HG02870 (cell line): ENCODE measurements around the gene ITPRIP.

Experiments
- ATAC-seq: cut with Tn5 transposase; IDR thresholded peaks from one replicate; pipeline ENCODE4 v1.9.1; 2021; ENCODE audit warnings: mild to moderate bottlenecking, moderate library complexity; ENCODE audit not compliant: unreplicated experiment

Gene ITPRIP

GRCh38 chr10:104337985-104338735 is at the start of gene ITPRIP:
Gene ITPRIP, minus strand, starts transcription at chr10:104338465. Its CDS starts 22,414 bp downstream, at chr10:104316051.
- peak; percentile 63 for ATAC-seq

- no peak for ATAC-seq
Observed at GRCh38 chr10:104387130-104387888, 49.0 kb upstream of the ITPRIP start.

GRCh38 chr10:104380336-104380735 is 42.1 kb upstream of the ITPRIP start:
- no peak for ATAC-seq

GRCh38 chr10:104376784-104377300 is 38.6 kb upstream of the ITPRIP start:
- no peak for ATAC-seq

DNA sequence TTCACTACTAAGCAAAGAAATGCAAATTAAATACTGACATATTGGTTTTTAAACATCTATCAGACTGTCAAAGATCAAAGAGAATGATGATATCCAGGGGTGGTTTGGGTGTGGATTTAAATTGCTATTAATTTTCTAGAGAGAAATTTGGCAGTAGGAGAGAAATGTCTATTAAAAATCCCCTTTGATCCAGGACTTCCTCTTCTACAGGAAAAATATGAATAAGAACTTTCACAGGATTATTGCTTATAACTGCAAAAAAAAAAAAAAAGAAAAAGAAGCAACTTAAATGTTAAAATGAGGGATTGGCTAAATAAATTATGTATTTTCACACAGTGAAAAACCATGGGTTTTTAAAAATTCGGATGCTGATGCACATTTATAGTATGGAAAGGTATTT is 36.3 kb upstream of the ITPRIP start:
- no peak for ATAC-seq

- no peak for ATAC-seq
Observed at GRCh38 chr10:104371753-104372152, 33.5 kb upstream of the ITPRIP start.

DNA sequence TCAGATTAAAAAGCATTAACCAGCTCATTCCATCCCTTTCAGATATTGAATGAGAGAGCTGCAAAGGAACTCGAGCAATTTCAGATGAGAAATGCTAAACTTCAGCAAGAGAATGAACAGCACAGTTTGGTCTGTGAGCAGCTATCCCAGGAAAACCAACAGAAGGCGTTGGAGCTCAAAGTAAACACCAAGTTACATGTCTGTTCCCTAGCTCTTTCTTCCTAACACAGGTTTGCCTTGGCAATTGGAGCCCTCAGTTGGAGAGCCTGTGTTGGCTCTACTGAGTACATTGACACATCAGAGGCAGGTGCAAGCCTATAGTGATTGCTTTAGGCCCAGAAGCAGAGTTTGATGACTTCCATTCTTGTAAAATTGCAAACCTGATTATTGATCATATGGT is 30.1 kb upstream of the ITPRIP start:
- ATAC-seq = no peak

GRCh38 chr10:104367904-104368303 is 29.6 kb upstream of the ITPRIP start:
- no peak for ATAC-seq

GRCh38 chr10:104359811-104360210 is 21.5 kb upstream of the ITPRIP start:
- ATAC-seq = no peak

- ATAC-seq = peak; percentile 39
Observed at GRCh38 chr10:104353325-104354048, 15.2 kb upstream of the ITPRIP start, which contains the start of gene CFAP58. Gene CFAP58, plus strand, starts transcription at chr10:104353833. Its CDS starts 65 bp downstream, at chr10:104353898.

- ATAC-seq = peak; percentile 17
Observed at GRCh38 chr10:104351919-104352318, 13.7 kb upstream of the ITPRIP start.

DNA sequence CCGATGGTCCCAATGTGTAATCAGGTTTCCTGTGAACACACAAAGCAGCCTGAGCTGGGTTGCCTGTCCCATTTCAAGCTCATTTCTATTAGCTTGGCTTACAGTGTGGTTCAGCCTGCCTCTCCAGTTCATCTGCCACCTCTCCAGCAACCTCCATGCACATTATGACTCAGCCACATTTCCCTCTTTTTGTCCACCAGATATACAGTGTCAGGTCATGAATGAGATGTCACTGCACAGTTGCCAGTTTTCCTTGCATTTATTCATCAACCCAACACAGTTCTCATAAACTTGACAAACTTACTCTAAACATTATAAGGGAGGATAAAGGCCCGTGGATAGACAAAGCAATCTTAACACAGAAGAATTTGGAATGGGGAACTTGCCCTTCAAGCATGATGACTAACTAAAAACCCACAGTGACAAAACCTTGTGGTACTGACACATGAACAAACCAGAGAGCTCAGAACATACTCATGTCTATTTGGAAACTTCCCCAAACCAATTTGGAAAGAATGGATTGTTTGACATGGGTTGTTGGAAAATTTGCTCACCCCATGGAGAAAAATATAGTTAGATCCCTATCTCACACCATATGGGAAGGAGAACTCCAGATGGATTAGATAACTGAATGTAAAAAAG is 12.9 kb upstream of the ITPRIP start:
- ATAC-seq = peak; percentile 19

GRCh38 chr10:104350127-104350635 is 11.9 kb upstream of the ITPRIP start:
- ATAC-seq = peak; percentile 44

DNA sequence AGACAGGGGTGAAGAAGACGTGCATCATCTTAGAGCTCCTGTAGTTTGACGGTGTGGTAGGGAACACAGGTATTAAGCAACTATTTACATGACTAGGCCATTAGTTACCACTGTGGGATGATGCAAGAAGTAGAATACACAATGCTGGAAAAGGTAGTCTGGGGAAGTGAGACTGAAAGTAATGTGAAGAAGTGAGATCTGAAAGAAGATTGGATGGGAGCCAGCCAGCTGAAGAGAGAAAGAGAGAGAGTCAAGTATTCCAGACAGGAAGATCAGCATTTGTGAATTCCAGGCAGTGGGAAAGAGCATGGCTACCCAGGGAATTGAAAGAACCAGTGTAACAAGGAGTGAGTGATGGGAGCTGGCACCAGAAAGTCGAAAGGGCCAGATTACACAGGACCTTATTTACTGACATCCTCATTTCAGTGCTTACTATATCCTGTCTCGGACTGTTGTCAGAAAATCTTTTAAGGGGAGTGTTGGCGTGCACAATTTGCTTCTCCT is 11.4 kb upstream of the ITPRIP start:
- peak; percentile 50 for ATAC-seq

DNA sequence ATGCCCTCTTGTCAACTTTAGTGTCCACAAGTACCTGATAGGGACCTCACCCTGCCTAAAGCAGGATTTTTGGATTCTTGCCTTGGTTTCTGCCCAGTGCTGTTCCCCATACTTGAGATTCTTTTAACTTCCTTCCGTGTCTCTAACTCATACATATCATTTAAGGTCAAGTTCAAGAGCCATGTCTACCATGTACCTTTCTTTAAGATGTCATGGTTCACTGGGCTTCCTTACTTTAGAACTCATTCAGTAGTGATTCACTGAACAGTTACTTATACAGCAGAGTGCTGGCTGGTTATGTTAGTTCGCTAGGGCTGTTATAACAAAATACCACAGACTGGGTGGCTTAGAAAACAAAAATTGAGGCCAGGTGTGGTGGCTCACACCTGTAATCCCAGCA is 10.3 kb upstream of the ITPRIP start:
- no peak for ATAC-seq

GRCh38 chr10:104347295-104348045 is 9.2 kb upstream of the ITPRIP start:
- no peak for ATAC-seq

DNA sequence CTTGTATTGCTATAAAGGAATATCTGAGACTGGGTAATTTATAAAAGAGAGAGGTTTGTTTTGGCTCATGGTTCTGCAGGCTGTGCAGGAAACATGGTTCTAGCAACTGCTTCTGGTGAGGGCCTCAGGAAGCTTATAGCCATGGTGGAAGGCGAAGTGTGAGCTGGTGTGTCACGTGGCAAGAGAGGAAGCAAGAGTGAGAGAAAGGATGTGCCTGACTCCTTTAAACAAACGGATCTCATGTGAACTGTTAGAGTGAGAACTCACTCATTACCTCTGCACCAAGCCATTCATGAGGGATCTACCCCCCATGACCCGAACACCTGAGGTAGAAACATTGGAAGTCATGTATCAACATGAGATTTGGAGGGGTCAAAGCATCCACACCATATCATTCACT is 7.7 kb upstream of the ITPRIP start:
- ATAC-seq = no peak

DNA sequence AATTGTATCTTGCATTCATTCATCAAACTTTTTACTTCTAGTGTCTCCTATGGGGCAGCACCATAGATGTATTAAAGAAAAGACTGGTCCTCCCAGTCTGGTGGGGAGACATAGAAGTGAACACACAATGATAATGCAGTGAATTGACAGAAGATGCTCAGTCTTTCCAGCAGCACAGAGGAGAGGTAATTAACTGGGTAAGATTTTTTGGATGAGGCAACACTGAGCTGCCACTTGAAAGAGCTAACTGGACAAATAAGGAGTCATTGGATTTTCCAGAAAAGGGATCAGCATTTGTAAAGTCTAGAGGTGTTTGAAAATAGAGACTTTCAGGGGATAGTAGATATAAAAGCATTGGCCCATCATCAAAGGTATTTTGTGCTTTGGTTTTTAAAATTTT is 7.2 kb upstream of the ITPRIP start:
- no peak for ATAC-seq

- ATAC-seq = no peak
Observed at GRCh38 chr10:104344219-104344618, 6.0 kb upstream of the ITPRIP start.
